Loucy (cell line): ENCODE data around the gene LDHB.

Source experiments
- H2AFZ ChIP-seq: fragments of 200-600 bp; sonication (generic); 2 replicates; pipeline ENCODE4 v1.6.0; 2016; ENCODE audit warnings: antibody characterized with exemption, mild to moderate bottlenecking, low read length, moderate library complexity
- H3F3A ChIP-seq: fragments of 200-600 bp; 2 replicates; pipeline ENCODE4 v1.6.0; 2016; ENCODE audit warnings: antibody characterized with exemption, low read depth, mild to moderate bottlenecking
- H3K27me3 ChIP-seq: fragments of 200-600 bp; sonication (generic); 2 replicates; pipeline ENCODE4 v1.6.1; 2014; ENCODE audit warnings: low read length, mild to moderate bottlenecking; ENCODE audit not compliant: insufficient read depth, poor library complexity, severe bottlenecking
- H3K36me3 ChIP-seq: fragments of 200-600 bp; sonication (generic); 2 replicates; pipeline ENCODE4 v1.6.1; 2016; ENCODE audit warnings: low read length; ENCODE audit not compliant: insufficient read depth
- H3K4me1 ChIP-seq: fragments of 200-600 bp; sonication (generic); 2 replicates; pipeline ENCODE4 v1.5.1; 2014; ENCODE audit warnings: low read length, mild to moderate bottlenecking; ENCODE audit not compliant: insufficient read depth, poor library complexity, severe bottlenecking
- H3K4me2 ChIP-seq: fragments of 200-600 bp; sonication (generic); 2 replicates; pipeline ENCODE4 v1.6.0; 2014; ENCODE audit warnings: antibody characterized with exemption, low read length, low read depth, mild to moderate bottlenecking; ENCODE audit not compliant: poor library complexity, severe bottlenecking
- H3K4me3 ChIP-seq: fragments of 200-600 bp; sonication (generic); 2 replicates; pipeline ENCODE4 v1.5.1; 2014; ENCODE audit warnings: low read length, mild to moderate bottlenecking, mixed read lengths; ENCODE audit not compliant: poor library complexity, severe bottlenecking
- H3K79me2 ChIP-seq: fragments of 200-600 bp; sonication (generic); 2 replicates; pipeline ENCODE4 v1.6.1; 2014; ENCODE audit warnings: low read length; ENCODE audit not compliant: insufficient read depth
- H3K9ac ChIP-seq: fragments of 200-600 bp; sonication (generic); 2 replicates; pipeline ENCODE4 v1.6.0; 2014; ENCODE audit warnings: mild to moderate bottlenecking, low read depth, low read length, moderate library complexity; ENCODE audit not compliant: poor library complexity, severe bottlenecking
- H3K9me2 ChIP-seq: fragments of 200-600 bp; sonication (generic); replicated peaks from 2 replicates; pipeline ENCODE4 v1.6.1; 2016; ENCODE audit warnings: low read depth, low read length, mixed read lengths
- H3K9me3 ChIP-seq: fragments of 200-600 bp; sonication (generic); 2 replicates; pipeline ENCODE4 v1.6.1; 2014; ENCODE audit warnings: mild to moderate bottlenecking, antibody characterized with exemption, low read length, low read depth; ENCODE audit not compliant: insufficient read depth
- H4K20me1 ChIP-seq: fragments of 200-600 bp; sonication (generic); 2 replicates; pipeline ENCODE4 v1.6.0; 2014; ENCODE audit warnings: antibody characterized with exemption, low read length, mild to moderate bottlenecking; ENCODE audit not compliant: insufficient read depth, poor library complexity, severe bottlenecking
- CTCF ChIP-seq: fragments of 200-600 bp; sonication (generic); conservative IDR thresholded peaks from 2 replicates; pipeline ENCODE4 v1.5.1; 2014; ENCODE audit warnings: mild to moderate bottlenecking, antibody characterized with exemption, low read length
- EZH2phosphoT487 ChIP-seq: fragments of 200-600 bp; IDR thresholded peaks from 2 replicates; pipeline ENCODE4 v1.6.1; 2018; ENCODE audit warnings: antibody characterized with exemption, mild to moderate bottlenecking, moderate library complexity, borderline replicate concordance

LDHB gene

GRCh38 chr12:21585485-21585884 lies 72.2 kb downstream of the LDHB start:
- Histone ChIP-seq H3K9ac (no peak overlapping the region), H3K9me3 (no peaks in the 10 kb centered on the region; the same call in 1 of the 2 replicates)
- no peak for TF ChIP-seq CTCF
- TF ChIP-seq EZH2phosphoT487: no peak

More at GRCh38 chr12:21585485-21585884, 72.2 kb downstream of the LDHB start:
- Histone ChIP-seq H3K4me1 (no peaks in the 10 kb centered on the region), H3K36me3 (no peaks in the 10 kb centered on the region), H3K27me3 (no peaks in the 10 kb centered on the region), H4K20me1 (no peaks in the 10 kb centered on the region), H3K4me2 (no peak overlapping the region), H3F3A (no peaks in the 10 kb centered on the region), H2AFZ (no peak overlapping the region), H3K4me3 (no peak overlapping the region), H3K9me2 (no peaks in the 10 kb centered on the region), H3K79me2 (no peaks in the 10 kb centered on the region)
